UCSD-AML1 (cell line): ENCODE data around the gene CBR3.

Experiments
- DNase-seq: peaks from one replicate; lab custom pipeline; 2025; ENCODE audit not compliant: unreplicated experiment; lab: John Stamatoyannopoulos, UW

CBR3 gene

DNA sequence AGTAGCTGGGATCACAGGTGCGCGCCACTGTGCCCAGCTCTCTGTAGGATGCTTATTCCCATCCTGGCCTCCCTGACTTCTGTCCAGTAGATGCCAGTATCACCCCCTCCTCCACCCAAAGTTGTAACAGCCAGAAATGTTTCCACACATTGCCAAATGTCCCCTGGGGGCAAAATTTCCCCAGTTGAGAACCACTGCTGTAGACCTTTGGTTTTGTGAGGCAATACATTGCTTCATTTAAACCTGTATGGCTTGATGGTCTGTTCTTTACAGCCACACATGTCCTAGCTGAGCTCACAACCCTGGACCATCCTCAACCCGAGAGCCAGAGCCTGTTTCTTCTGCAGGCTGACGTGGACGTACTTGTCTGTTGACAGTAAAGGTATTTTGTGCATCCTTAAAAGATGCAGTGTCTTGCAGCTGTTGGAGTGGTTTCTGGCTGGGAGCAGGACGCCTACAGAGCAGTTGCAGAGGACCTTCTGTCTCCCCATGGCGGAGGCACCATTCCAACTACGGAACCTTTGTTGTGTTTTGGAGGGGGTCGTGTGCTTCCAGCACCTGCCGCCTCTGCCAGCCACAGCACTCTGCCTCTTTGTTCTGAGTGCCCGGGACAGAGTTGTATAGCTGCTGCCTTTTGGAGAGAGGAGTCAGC is 48.4 kb downstream of the CBR3 start:
- no peak for DNase-seq

DNA sequence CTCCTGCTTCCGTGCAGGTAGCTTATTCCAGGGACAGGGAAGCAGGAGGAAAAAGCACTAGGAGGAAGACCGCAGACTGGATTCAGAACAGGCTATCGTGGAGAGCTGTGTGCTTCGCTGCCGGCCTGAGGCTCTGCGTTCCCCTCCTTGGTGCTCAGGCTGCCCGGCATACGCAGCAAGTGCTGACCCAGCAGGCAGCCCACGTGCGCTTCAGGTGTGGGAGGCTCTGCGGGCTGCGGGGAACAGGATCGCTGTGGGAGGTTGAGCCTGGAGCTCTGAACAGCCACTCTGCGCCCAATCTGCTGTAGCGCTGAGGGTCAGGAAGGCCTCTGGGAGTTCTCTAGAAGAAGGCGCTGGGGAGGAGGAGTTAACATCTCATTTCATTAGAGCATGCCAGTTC is 49.7 kb downstream of the CBR3 start:
- no peak for DNase-seq

DNA sequence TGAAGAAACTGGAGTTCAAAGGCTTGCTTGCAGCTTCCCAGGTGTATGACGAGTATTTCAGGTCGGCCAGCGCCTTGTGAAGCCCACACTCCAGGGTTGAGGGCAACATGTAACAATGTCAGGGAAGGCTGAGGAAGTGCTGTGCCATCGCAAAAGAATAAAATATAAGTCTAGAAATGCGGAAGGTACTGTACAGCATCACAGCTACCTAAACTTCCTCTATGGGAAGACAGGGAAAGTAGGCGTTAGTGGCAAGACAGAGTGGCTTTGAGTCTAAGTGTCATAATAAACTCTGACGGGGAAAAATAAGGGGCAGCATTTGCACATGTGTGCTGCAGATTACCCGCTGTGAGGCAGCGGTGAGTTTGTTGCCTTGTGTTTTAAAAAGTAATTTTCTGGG is 50.6 kb downstream of the CBR3 start:
- no peak for DNase-seq

DNA sequence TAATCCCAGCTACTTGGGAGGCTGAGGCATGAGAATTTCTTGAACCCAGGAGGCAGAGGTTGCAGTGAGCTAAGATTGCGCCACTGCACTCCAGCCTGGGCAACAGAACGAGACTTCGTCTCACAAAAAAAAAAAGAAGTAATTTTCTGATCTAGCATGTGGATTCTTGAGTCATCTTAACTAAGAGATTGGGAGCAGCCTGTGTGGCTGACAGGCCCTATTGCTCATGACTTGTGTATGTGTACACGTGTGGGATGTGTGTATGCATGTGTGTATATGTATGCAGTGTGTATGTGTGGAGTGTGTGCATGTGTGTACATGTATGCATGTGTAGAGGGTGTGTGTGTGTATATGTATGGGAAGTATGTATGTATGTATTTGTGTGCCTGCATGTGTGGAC is 51.2 kb downstream of the CBR3 start:
- DNase-seq, result no peak

DNA sequence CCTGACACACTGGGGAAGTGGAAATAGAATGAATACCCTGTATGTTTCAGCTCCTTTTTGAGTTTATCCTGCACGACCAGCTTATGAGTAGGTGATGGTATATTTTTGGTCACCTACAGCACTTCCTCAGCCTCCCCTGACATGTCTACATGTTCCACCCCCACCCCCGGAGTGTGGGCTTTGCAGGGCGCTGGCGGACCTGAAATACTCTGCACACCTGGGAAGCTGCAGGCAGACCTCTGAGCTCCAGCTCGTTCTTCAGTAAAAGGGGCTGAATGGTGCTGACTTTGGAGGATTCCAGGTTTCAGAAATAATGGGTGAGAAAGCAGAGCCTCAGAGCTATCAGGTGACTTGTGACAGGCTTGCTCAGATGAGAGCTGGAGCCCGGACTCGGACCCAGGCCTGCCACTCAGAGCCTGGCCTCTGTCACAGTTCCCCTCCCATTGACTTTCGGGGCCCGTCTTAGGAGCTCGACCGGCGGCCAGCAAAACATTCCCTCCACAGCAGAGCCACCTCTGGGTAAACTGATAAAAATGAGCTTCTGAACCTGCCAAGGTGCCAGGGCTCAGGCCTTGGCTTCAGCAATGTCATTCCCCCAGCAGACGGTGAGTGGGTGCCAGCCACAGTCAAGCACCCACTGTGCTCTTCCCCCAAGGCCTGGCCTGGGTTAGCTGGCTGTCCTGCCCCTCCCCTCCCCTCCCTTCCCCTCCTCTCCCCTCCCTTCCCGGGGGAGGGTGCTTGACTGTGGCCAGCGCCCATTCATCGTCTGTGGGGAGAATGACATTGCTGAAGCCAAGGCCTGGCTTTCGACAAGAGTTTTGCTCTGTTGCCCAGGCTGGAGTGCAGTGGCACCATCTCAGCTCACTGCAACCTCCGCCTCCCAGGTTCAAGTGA is 51.9 kb downstream of the CBR3 start:
- no peak for DNase-seq

DNA sequence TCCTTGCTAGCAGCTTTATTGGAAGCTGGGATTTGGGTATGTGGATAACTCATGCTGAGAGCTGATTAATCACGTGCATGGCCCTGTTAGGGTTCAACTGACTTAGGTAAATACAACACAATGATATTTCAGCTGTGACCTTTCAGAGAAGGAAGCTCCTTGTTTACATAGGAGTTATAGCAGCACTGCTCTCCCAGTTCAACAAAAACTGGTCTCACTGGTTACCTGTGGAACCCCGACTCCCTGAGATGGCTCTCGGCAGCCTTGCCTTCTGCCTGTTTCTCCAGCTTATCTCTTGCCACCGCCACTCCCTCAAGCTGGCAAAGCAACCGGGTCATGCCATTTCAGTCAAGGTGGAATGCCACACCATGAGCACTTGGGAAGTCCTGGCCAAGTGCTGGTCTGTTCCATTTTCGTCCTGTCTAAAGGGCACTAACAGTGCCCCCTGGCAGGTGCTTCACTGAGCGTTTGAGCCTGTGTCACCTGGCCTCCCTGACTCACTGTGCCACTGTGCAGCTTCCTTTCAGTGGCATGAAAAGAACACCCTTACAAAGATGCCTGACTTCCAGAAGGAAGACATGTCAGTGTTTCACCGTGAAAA is 53.3 kb downstream of the CBR3 start:
- no peak for DNase-seq

DNA sequence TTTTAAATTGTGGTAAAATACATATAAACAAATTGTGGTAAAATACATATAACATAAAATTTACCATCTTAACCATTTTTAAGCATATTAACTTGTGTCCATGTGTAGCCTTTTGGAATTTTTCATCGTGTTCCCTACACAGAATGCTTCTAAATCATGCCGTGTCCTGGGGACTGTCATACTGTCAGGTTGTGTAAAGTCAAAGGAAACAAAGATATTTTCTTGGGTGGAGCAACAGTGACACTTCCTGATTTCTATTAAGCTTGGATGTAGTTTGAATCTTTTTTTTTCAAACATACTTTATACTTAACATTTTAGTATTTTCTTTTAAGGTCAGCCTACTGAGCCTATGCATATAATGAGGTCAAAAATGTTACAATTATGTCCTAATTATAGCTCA is 54.1 kb downstream of the CBR3 start:
- no peak for DNase-seq

DNA sequence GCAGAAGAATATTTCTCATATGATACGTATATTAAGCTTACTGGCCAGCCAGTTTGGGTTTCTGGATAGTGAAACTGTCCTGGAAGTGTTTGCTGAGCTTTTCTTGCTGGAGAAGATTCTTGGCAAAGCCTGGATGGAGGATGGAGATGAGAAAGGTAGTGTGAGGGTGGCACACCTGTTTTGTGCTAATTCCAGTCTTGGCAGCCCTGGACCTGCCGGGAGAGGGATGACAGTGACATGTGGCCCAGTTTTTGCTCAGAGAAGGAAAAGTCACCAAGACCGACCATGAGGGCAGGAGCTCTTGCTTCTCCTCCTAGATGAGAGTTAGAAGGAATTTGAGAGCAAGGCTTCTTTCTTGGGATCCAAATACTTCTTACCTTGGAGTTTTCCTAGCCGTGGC is 55.9 kb downstream of the CBR3 start:
- DNase-seq, result no peak

DNA sequence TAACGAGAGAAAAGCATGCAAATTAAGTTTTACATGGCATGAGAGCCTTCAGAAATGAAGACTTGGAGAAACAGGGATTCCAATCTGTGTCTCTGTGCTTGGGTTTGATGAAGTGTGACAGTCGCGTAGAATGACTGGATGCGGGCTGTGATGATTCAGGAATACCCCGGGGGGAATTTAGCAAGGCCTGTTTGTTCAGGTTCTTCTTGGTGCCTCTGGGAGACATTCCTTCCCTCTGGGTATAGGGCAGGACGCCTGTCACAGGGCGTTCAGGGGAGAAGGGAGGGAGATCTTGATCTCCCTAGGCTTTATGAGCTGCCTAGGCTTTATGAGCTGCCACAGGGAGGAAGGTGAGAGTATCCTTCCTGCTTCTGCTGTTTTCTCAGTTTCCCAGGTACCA is 58.3 kb downstream of the CBR3 start:
- no peak for DNase-seq

DNA sequence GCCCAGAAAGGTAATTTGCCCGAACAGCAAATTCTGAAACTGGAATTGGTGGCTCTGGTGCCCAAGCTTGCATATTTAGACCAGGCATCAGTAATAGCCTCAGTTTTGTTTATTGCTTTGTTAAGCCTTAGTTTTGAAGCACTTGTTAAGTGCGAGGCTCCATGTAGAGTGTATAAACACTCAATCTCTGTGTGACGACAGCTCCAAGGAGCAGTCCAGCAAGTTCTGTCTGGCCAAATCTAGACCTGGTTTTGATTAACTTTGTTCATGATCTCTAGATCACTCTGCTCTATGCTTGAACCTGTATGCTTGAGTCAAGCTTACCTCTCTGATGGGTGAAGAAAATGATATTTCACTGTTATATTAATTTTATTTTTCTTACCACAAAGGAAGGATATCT is 59.1 kb downstream of the CBR3 start:
- no peak for DNase-seq

DNA sequence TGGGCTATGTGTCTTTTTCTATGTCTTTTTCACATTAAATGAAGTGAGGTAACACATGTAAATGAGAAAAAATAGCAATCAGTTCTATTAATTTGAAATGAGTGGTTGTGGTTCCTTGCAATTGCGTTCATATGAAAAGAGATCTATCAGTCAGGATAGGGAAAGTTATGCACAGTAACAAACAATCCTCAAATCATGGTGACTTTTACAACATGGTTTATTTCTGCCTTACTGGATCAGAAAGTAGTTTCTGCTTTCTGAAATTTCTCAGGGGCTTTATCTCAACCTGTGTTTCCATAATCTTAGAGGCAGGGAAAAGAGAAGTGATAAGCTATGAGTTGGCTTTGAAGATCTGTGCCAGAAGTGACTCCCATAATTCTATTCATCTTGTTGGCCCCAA is 60.7 kb downstream of the CBR3 start:
- DNase-seq, result no peak
